GM23248 (cell line): Measurements from ENCODE around the gene KDM3A.

Experiments used
- EZH2 ChIP-seq: fragments of 200-600 bp; sonication (generic); IDR thresholded peaks from 2 replicates; pipeline ENCODE4 v1.6.1; 2018; ENCODE audit warnings: antibody characterized with exemption, mild to moderate bottlenecking; ENCODE audit not compliant: insufficient read depth, poor library complexity, severe bottlenecking
- EZH2phosphoT487 ChIP-seq: fragments of 200-600 bp; sonication (generic); IDR thresholded peaks from 2 replicates; pipeline ENCODE4 v1.6.1; 2018; ENCODE audit warnings: antibody characterized with exemption, moderate library complexity, mild to moderate bottlenecking, low read depth; ENCODE audit not compliant: insufficient read depth

GRCh38 chr2:86398500-86399474 is 42.4 kb upstream of the KDM3A start:
- no peak for TF ChIP-seq EZH2phosphoT487
- no peak for TF ChIP-seq EZH2
